Measurements from ENCODE around the gene SUPT3H. TPM values are rescaled to one million over a fixed set of nuclear protein-coding genes. Genes with fewer than 3 reads are reported as not detected.

The SUPT3H gene
- total and polyA plus RNA-seq, 7 donors = 1.7 to 4.3 (median 2.8) TPM

DNA sequence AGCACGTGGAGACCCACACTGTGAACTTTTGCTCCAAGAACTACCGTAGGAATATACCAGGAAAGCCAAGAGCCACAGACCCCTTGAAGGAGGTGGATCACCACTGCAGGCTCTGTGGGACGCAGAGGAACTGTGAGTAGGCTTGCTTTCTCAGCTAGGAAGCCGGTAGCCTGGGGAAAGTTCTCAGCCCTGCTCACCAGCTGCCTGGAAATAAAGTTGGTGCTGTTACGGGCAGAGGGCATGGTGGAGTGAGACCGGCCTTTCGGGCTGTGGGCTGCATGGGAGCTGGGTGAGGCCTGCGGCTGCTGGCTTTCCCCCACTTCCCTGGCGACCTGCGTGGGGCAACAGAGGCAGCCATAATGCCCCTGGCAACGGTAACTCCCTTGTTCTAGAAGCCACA, 422.6 kb downstream of the SUPT3H start:
- DNase-seq (no peak), ATAC-seq (no peak)
- Histone ChIP-seq H3K4me1 (no peaks in the 10 kb centered on the region), H3K36me3 (ENCODE audit: insufficient read depth in 1 of 2, low read depth in 1 of 2) (no peaks in the 10 kb centered on the region), H3K27ac (no peak overlapping the region), H3K9me3 (peaks cover 1% of the 10 kb centered on the region), H3K4me3 (no peak overlapping the region), H3K27me3 (ENCODE audit: insufficient read depth in 3 of 3, low read length in 2 of 3) (no peaks in the 10 kb centered on the region)
- TF ChIP-seq, protein P1, sequence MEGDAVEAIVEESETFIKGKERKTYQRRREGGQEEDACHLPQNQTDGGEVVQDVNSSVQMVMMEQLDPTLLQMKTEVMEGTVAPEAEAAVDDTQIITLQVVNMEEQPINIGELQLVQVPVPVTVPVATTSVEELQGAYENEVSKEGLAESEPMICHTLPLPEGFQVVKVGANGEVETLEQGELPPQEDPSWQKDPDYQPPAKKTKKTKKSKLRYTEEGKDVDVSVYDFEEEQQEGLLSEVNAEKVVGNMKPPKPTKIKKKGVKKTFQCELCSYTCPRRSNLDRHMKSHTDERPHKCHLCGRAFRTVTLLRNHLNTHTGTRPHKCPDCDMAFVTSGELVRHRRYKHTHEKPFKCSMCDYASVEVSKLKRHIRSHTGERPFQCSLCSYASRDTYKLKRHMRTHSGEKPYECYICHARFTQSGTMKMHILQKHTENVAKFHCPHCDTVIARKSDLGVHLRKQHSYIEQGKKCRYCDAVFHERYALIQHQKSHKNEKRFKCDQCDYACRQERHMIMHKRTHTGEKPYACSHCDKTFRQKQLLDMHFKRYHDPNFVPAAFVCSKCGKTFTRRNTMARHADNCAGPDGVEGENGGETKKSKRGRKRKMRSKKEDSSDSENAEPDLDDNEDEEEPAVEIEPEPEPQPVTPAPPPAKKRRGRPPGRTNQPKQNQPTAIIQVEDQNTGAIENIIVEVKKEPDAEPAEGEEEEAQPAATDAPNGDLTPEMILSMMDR (IDR thresholded peaks at IDR 0.05) = no peak
- WGBS, 3 donors = 95 to 97% (median 96%) methylated on average over 11 of the region's 11 CpGs
- intact Hi-C loops (cut with DNase I) = no loop called here

DNA sequence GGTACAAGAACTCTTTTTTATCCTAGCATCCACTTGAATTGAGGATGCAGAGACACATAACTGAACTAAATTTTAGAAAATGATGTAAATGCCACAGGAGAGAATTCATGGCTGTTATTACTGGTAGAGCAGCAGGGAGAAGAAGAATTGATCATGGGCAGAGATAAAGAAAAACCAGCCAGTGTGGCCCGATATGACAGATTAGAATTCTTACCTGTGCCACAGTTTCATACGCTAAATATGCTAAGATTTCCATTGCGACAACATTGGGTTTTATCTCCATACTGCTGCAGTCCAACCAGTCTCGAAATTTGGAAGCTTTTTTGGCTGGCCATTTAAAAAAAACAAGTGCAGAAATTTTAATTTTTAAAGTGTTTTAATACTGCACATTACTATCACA, 423.5 kb downstream of the SUPT3H start:
- TF ChIP-seq, protein P1 (IDR thresholded peaks at IDR 0.05) = no peak
- whole genome bisulfite sequencing, 3 donors = 95 to 99% (median 95%) methylated on average over 4 of the region's 4 CpGs
- ATAC-seq (no peak), DNase-seq (no peak)
- Histone ChIP-seq H3K9me3 (peaks cover 9% of the 10 kb centered on the region), H3K4me1 (no peaks in the 10 kb centered on the region), H3K4me3 (no peak overlapping the region), H3K36me3 (ENCODE audit: insufficient read depth in 1 of 2, low read depth in 1 of 2) (no peaks in the 10 kb centered on the region), H3K27me3 (ENCODE audit: insufficient read depth in 3 of 3, low read length in 2 of 3) (no peaks in the 10 kb centered on the region), H3K27ac (no peak overlapping the region)
- intact Hi-C loops (cut with DNase I) = no loop called here

DNA sequence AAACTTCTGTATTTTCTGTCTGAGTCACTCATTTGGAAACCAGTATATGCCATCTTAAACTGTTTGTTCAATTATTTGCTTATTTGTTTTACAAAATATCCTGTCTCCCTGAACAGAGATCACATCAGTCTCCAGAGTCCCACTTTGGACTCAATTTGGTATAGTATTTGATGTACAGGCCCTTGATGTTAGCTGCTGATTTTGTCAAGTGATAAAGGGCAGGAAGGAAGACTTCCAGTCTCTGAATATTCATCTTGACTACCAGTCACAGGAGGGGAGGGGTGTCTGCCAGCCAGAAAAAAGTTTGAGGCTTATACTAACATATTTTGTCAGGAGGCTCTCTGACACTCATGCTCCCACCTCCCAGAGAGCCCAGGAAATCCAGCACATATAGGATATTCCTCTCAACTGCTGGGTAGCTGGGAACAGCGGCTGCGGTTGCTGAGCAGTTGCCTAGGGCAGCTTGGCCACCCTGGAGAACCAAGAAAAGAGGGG, 426.4 kb downstream of the SUPT3H start:
- H3K27ac ChIP-seq = no peak overlapping the region
- no peaks in the 10 kb centered on the region for H3K36me3 ChIP-seq (ENCODE audit: insufficient read depth in 1 of 2, low read depth in 1 of 2)
- ATAC-seq (no peak), DNase-seq (no peak)
- intact Hi-C loops (cut with DNase I) = no loop called here
- H3K9me3 ChIP-seq = peaks cover 9% of the 10 kb centered on the region
- WGBS, 3 donors = 96 to 98% (median 97%) methylated on average over 2 of the region's 2 CpGs
- H3K4me3 ChIP-seq = no peak overlapping the region
- TF ChIP-seq, protein P1 (IDR thresholded peaks at IDR 0.05) = no peak
- no peaks in the 10 kb centered on the region for H3K4me1 ChIP-seq
- no peaks in the 10 kb centered on the region for H3K27me3 ChIP-seq (ENCODE audit: insufficient read depth in 3 of 3, low read length in 2 of 3)

DNA sequence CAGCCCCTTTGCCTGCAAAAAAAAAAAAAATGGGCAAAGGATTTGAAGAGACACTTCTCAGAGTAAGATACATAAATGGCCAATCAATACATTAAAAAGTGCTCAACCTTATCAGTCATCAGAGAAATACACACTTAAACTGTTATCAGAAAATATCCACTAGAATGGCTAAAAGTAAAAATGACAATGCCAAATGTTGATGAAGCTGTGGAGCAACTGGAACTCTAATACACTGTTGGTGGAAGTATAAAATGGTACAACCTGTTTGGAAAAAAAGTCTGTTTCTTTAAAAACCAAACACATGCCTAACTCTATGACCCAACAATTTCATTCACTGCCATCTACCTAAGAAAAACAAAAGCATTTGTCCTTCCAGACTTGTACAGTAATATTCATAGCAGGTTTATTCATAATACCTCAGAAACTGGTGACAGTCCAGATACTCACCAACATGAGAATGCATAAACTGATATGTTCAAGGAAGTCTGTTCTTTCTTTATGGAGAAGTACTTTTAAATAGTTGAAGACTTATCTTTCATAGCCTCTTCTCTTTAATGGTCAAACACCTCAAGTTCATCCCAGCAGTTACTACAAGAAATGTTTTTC, 428.0 kb downstream of the SUPT3H start:
- H3K4me3 ChIP-seq = no peak overlapping the region

More for the DNA sequence above, 428.0 kb downstream of the SUPT3H start:
- Histone ChIP-seq H3K36me3 (ENCODE audit: insufficient read depth in 1 of 2, low read depth in 1 of 2) (no peaks in the 10 kb centered on the region), H3K27me3 (ENCODE audit: insufficient read depth in 3 of 3, low read length in 2 of 3) (no peaks in the 10 kb centered on the region), H3K9me3 (peaks cover 9% of the 10 kb centered on the region), H3K27ac (no peak overlapping the region), H3K4me1 (no peaks in the 10 kb centered on the region)
- DNase-seq (no peak), ATAC-seq (no peak)
- intact Hi-C loops (cut with DNase I) = no loop called here
- TF ChIP-seq, protein P1 (IDR thresholded peaks at IDR 0.05) = no peak

Measured in psoas muscle (tissue), 8 donors.